Subcutaneous adipose tissue (tissue), 4 donors: ENCODE data around the gene RHOBTB3. TPM values are rescaled to one million over a fixed set of nuclear protein-coding genes. Genes with fewer than 3 reads are reported as not detected.

Experiments used
- total RNA-seq, 4 donors: library from RNA; depleted of rRNA; stranded (reverse); fragments of >200 nt; gene quantifications; one replicate each; pipeline ENCODE4 v1.1.0, GENCODE V29; 2016
- TF ChIP-seq, protein P1 (sequence below): fragments of 450-650 bp; IDR thresholded peaks from one replicate; pipeline ENCODE4 v1.5.1; 2016; ENCODE audit warnings: low read depth, mild to moderate bottlenecking, control low read depth, antibody characterized with exemption, moderate library complexity

Gene RHOBTB3
- total RNA-seq, 4 donors from 2014 or later = 131 to 198 (median 148) TPM

DNA sequence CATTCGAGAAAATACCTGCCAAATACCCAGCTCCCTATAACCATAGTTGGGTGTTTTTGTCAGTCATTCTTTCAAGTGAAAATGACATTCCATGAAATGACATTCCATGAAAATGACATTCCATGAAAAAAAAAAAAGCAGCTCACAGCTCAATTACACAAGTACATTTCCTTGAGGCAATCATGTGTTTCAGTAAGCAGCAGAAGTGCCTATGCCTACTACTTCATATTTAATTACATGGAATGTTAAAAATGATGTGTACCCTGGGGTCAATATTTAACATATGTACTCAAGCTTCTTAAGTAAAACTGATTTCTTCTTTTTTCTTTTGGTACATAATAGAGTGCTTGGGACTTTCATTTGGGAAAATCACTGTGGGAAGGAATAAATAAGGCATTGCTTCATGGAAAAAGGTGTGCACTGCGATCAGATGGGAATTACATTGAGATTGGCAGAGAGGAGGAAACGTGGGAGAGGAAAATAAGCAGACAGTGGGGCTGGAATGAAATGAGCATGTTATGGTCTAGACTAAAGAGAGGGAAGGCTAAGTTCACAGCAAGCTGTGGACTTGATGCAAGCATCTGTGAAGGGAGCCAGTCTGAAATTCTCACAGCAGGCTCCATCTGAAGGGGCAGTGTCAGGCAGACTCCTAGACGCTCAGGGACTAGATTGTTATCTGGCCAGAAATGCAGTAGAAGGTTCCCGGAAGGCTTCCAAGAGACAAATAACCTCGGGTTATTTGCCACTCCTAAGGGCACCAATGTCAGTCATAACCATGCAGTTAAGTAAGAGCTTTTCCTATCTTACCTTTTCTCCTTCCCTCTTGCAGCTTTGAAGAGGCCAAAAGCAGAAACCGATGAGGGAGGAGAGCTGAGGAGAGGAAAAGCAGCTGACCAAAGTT lies 33.1 kb upstream of the RHOBTB3 start:
- TF ChIP-seq, protein P1, sequence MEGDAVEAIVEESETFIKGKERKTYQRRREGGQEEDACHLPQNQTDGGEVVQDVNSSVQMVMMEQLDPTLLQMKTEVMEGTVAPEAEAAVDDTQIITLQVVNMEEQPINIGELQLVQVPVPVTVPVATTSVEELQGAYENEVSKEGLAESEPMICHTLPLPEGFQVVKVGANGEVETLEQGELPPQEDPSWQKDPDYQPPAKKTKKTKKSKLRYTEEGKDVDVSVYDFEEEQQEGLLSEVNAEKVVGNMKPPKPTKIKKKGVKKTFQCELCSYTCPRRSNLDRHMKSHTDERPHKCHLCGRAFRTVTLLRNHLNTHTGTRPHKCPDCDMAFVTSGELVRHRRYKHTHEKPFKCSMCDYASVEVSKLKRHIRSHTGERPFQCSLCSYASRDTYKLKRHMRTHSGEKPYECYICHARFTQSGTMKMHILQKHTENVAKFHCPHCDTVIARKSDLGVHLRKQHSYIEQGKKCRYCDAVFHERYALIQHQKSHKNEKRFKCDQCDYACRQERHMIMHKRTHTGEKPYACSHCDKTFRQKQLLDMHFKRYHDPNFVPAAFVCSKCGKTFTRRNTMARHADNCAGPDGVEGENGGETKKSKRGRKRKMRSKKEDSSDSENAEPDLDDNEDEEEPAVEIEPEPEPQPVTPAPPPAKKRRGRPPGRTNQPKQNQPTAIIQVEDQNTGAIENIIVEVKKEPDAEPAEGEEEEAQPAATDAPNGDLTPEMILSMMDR = no peak

DNA sequence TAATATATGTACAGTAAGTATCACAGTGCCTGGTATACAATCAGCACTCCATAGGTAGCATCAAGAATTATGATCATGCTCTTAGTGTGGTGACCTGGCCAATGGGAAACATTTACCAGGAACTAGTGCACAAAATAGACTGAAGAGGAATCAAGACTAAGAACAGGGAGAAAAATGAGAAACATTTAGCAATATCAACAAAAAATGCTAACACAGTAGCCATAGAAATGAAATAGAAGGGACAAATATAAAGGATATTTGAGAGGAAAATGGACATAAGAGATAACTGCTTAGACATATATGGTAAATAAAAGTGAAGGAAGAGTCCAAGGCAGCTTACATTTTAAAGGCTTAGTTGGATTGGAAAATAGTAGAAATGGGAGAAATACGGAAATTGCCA lies 31.8 kb upstream of the RHOBTB3 start:
- TF ChIP-seq, protein P1 = no peak

DNA sequence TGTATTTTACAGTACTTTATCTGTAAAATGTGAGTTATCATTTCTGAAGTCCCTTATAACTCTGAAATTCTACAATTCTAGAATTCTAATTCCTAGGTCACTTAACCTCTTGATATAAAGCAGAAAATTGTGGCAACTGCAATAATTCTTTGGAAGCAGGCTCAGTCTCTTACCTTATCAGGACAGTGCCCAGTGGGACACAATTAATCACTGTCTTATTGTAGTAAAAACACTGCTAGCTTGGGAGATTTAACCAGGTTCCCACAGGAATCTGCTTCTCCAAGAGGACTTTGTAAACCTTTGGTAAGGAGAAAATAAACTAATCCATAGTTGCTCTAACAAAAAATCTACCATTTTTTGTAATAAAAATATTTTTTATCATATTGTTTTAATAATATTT lies 30.1 kb upstream of the RHOBTB3 start:
- TF ChIP-seq, protein P1 = no peak

DNA sequence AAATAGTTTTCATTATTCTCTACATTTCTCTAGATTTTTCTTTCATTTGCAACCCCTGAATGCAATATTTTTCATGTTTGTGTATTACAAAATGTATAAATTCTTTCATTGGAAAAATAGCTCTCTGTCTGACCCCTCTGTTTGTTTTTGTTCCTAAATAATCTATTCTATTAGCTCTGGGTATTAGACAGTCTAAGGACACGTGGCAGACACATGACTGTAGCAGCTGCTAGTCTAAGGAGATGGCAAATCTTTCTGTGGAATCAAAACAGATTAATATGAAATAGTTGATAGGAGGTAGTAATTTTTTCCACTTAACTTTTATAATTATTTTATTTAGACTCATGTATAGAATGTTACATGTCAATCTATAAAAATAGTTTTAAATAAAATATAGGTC lies 27.0 kb upstream of the RHOBTB3 start:
- TF ChIP-seq, protein P1 = no peak

DNA sequence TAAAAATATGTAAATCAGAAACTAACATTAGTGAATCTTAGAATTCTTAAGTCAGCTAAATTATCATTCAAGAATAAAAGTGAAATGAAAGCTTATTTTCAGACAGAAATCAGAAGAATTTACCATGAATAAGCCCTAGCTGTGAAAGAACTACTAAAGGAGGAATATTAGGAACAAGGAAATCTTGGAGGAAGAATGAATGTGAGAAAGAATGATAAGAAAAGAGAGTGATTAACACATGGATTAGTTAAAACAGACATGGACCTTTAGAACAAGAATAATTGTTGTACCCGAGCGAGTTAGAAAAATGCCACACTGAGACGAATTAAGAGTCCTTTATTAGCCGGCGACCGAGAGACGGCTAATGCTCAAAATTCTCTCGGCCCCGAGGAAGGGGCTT lies 24.1 kb upstream of the RHOBTB3 start:
- TF ChIP-seq, protein P1 = no peak

DNA sequence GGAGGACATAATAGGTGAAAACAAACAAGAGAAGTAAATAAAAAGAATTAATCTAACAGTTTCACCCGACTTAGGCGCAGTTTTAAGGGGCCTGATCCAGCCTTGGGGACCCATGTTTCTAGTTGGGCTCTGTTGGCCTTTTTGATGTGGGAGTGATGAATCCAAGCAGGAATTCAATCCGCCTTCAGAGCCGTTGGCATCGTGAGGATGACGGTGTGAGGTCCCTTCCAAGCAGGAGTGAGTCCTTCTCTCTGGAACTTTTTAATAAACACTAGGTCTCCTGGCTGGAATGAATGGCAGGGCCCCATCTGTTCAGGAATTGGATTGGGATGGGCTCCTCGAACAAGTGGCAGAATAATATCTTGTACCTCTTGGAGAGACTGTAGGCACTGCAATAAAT lies 22.3 kb upstream of the RHOBTB3 start:
- TF ChIP-seq, protein P1 = no peak

DNA sequence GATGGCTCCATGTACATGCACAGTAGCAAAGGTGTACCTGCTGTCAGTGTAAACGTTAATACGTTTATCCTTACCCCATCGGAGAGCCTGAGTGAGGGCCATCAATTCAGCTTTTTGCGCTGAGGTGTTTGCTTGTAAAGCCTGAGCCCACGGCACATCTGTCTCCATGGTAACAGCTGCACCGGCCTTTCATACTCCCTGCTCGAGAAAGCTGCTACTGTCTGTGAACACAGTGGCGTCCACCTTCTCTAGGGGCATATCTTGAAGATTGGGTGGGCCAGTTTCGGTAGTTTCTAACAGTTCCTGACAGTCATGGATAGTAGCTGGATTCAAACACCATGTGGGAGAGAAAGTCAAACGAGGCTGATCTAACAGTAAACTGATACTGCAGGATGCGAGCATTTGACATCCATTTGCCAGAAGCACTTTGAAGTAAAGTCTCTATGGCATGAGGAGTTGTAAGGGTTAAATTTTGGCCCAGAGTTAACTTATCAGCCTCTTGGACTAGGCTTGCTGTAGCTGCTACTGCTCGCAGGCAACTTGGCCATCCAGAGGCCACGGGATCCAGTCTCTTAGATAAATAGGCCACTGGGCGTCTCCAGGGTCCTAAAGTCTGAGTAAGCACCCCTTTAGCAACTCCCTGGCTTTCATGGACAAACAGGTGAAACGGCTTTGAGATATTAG lies 21.0 kb upstream of the RHOBTB3 start:
- TF ChIP-seq, protein P1 = no peak
